GM18517 (cell line): ENCODE data around the gene AIMP1.
"Not testable (repeated sequence)": the region's sequence is repeated elsewhere in the genome, so short reads cannot be mapped to it uniquely, and the experiment has no call there.

Experiments used
- ATAC-seq: cut with Tn5 transposase; IDR thresholded peaks from one replicate; pipeline ENCODE4 v1.9.1; 2021; ENCODE audit warnings: mild to moderate bottlenecking, moderate library complexity; ENCODE audit not compliant: unreplicated experiment

Gene AIMP1

GRCh38 chr4:106312377-106312776 lies 4.0 kb upstream of the AIMP1 start:
- ATAC-seq = no peak

- no peak for ATAC-seq
Observed at GRCh38 chr4:106312997-106313522, 3.3 kb upstream of the AIMP1 start.

DNA sequence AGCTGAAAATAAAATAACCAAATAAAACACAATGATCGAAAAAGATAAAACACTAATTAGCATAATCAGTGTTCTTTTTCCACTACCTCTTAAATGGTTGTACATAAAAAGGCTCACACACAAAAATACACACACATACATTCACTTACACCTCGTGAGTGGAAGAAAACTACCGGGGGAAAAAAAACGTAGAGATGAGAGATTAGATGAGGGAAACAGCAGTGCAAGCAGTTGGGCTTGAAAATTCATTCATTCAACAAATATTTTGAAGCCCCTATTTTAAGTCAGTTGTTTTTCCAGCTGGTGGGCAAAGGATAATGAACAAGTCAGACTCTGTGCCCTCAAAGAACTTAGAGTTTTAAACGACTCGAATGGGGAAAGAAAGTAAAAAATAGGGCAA lies 1.4 kb upstream of the AIMP1 start:
- ATAC-seq = no peak

DNA sequence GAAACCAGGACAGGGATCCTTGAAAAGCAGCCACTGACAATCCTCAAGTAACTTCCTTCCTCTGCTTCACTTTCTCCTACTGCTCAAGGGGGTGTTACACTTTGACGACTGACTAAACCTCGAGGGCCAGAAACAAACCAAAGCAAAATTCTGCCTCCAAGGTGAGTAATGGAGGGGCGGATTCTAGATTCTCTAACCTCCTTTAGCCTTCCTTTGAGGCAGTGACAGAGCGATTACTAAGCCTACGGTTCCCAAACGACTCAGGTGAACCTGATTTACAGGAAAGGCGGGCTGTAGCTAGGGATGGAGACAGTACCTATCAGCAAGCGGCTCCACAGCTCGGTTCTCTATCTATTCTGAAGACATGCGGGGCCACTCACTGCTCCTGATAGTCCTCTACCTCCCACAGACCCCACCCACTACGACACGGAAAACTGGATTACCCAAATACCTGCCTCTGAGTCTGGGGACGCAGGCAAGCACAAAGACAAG lies 828 bp upstream of the AIMP1 start:
- peak; percentile 24 for ATAC-seq

DNA sequence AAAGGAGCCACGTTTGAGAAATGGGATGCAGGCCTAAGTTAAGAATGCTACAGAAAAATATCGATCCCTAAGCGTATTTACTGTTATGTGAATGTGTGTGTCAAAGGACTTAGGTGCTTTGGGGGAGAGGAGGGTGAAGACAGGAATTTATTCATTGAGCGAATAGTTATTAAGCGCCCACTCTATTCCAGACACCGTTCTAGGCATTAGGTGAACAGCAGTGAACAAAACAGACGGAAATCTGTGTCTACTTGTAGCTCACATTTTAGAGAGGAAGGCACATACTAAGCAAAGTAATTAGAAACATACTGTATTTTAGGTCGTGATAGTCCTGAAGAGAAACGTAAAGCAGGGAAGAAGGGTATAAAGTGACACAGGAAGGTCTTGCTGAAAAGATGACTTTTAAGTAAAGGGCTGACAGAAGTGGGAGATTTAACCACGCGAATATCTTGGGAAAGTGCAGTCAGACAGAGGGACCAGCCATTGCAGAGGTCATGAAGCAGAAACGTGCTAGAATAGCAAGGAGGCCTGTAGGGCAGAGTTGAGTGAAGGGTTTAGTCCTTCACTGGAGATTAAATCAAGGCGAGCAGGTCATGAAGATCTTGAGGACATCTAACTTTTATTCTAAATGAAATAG lies 541 bp downstream of the AIMP1 start:
- no peak for ATAC-seq

GRCh38 chr4:106317815-106318214 lies 1.5 kb downstream of the AIMP1 start:
- no peak for ATAC-seq

- no peak for ATAC-seq
Observed at GRCh38 chr4:106318511-106318910, 2.2 kb downstream of the AIMP1 start.

DNA sequence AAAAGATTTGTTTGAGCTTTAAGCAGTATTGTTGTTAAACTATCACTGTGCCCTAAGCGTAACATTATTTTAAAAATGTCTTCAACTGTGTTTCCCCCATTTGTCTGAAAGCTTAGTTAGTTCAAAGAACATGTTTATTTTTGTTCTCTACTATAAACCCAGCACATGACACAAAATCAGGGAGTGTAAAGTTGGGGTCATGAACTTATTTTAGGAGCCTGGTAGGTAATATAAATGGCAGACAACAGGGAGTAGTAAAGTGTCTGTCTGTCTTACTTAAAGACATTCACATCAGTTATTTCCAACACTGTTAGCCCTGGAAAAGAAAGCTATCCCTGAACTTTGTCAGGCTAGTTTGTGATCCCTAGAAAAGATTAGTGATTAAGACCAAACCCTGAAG lies 3.9 kb downstream of the AIMP1 start:
- ATAC-seq = no peak

DNA sequence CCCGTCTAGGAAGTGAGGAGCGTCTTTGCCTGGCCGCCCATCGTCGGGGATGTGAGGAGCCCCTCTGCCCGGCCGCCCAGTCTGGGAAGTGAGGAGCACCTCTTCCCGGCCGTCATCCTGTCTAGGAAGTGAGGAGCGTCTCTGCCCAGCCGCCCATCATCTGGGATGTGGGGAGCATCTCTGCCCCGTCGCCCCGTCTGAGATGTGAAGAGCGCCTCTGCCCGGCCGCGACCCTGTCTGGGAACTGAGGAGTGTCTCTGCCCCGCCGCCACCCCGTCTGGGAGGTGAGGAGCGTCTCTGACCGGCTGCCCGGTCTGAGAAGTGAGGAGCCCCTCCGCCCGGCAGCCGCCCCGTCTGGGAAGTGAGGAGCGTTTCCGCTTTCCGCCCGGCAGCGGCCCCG lies 4.8 kb downstream of the AIMP1 start:
- ATAC-seq = not testable (repeated sequence)

DNA sequence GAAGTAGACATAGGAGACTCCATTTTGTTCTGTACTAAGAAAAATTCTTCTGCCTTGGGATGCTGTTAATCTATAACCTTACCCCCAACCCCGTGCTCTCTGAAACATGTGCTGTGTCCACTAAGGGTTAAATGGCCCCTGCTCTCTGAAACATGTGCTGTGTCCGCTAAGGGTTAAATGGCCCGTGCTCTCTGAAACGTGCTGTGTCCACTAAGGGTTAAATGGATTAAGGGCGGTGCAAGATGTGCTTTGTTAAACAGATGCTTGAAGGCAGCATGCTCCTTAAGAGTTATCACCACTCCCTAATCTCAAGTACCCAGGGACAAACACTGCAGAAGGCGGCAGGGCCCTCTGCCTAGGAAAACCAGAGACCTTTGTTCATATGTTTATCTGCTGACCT lies 5.5 kb downstream of the AIMP1 start:
- not testable (repeated sequence) for ATAC-seq

GRCh38 chr4:106323119-106323518 lies 6.8 kb downstream of the AIMP1 start:
- no peak for ATAC-seq

GRCh38 chr4:106325800-106326199 lies 9.4 kb downstream of the AIMP1 start:
- ATAC-seq = no peak

- ATAC-seq = peak; percentile 91
Observed at GRCh38 chr4:106329041-106329618, 12.8 kb downstream of the AIMP1 start.

- ATAC-seq = no peak
Observed at GRCh38 chr4:106333186-106333585, 16.8 kb downstream of the AIMP1 start.

GRCh38 chr4:106334741-106335470 lies 18.6 kb downstream of the AIMP1 start:
- ATAC-seq = no peak

DNA sequence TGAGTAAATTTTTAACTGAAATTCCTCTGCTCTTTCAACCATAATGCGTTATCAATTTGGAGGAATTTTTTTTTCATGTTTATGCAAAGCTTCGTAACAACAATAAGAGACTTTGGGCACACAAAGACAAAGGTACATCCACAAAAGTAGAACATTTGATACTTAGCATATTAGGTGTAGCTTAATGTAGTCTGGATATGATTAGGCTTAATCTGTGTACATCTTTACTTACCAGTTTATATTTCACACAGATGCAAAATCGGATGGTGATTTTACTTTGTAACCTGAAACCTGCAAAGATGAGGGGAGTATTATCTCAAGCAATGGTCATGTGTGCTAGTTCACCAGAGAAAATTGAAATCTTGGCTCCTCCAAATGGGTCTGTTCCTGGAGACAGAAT lies 20.3 kb downstream of the AIMP1 start:
- no peak for ATAC-seq

DNA sequence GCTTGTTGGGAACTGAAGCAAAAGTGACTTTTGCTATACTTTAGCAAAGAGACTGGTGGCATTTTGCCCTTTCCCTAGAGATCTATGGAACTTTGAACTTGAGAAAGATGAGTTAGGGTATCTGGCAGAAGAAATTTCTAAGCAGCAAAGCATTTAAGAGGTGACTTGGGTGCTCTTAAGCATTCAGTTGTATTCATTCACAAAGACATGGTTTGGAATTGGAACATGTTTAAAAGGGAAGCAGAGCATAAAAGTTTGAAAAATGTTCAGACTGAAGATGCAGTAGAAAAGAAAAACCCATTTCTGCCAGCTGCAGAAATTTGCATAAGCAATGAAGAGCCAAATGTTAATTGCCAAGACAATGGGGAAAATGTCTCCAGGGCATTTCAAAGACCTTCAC lies 21.6 kb downstream of the AIMP1 start:
- no peak for ATAC-seq

- ATAC-seq = no peak
Observed at GRCh38 chr4:106338671-106339070, 22.3 kb downstream of the AIMP1 start.

DNA sequence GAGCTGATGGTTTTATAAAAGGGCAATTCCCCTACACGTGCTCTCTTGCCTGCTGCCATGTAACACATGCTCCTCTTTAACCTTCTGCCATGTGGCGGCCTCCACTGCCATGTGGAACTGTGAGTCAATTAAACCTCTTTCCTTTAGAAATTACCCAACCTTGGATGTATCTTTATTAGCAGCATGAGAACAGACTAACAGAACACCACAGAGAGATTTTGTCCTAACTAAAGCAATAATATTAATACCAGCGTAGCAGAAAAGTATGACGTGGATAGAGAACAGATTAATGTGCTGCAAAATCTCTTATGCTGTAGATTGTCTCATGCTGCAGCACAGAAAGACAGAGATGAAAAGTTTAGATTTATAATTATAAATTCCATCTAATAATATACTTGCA lies 23.1 kb downstream of the AIMP1 start:
- ATAC-seq = no peak

- ATAC-seq = no peak
Observed at GRCh38 chr4:106340774-106341173, 24.4 kb downstream of the AIMP1 start.

- ATAC-seq = no peak
Observed at GRCh38 chr4:106343865-106344646, 27.7 kb downstream of the AIMP1 start.
